ENCODE measurements around the gene AGPAT4.
"Not testable (repeated sequence)": the region's sequence is repeated elsewhere in the genome, so short reads cannot be mapped to it uniquely, and the experiment has no call there.

Gene AGPAT4

DNA sequence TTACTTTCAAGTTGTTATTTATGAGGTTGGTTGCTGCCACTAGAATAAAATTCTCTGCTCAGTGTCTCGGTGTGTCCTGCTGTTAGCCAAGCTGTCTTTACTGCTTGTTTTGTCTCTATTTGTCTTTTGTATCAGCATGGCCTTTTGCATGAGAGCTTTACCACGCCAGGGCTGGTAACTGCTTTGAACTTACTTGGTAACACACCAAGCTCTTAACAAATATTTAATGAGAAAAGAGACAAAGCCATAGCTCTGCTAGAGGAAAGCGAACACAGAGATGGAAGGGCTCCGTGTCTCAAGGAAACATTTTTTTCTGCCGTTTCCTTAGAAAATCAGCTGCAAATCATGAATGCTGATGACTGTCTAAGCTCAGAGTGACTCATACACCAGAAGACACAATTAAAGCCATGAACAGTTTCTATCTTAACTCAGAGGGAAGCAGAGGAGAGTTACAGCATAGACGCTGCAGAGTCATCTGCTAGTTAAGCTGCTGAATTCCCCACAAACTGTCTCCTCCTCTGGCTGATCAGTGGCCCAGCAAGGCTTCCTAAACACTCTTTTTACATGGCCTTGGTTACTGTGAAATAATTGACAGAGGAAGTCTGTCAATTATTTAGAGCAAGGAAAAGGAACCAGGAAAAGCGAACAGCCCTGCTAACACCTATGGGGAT is 44.8 kb downstream of the AGPAT4 start:
- no peak overlapping the region for H3K4me3 ChIP-seq (ENCODE audit: low read length)
- DNase-seq (ENCODE audit: low read depth): peak; percentile 86
- TF ChIP-seq, protein P1, sequence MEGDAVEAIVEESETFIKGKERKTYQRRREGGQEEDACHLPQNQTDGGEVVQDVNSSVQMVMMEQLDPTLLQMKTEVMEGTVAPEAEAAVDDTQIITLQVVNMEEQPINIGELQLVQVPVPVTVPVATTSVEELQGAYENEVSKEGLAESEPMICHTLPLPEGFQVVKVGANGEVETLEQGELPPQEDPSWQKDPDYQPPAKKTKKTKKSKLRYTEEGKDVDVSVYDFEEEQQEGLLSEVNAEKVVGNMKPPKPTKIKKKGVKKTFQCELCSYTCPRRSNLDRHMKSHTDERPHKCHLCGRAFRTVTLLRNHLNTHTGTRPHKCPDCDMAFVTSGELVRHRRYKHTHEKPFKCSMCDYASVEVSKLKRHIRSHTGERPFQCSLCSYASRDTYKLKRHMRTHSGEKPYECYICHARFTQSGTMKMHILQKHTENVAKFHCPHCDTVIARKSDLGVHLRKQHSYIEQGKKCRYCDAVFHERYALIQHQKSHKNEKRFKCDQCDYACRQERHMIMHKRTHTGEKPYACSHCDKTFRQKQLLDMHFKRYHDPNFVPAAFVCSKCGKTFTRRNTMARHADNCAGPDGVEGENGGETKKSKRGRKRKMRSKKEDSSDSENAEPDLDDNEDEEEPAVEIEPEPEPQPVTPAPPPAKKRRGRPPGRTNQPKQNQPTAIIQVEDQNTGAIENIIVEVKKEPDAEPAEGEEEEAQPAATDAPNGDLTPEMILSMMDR (IDR thresholded peaks at IDR 0.05; ENCODE audit: insufficient read depth, low read depth, low read length, missing control alignments): no peak

DNA sequence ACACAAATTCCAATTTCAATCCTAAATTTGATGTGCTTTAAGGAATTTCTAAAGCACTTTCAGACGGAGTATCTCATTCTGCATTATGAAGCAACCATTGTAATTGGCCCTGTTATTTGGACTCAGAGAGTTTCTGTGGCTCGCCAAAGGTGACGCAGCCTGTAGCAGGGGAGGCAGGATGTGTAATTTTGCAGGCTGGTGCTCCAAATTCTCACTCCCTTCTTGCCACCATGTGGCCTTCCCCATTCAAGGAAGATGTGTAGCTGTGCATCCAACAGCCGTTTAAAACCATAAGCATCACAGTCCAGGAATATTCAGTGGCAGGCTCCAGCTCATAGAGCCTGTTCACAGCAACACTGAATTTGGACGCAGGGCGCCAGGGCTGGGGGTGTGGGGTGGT is 45.8 kb downstream of the AGPAT4 start:
- TF ChIP-seq, protein P1 (IDR thresholded peaks at IDR 0.05; ENCODE audit: insufficient read depth, low read depth, low read length, missing control alignments): no peak
- no peak for DNase-seq (ENCODE audit: low read depth)
- H3K4me3 ChIP-seq (ENCODE audit: low read length): no peak overlapping the region

DNA sequence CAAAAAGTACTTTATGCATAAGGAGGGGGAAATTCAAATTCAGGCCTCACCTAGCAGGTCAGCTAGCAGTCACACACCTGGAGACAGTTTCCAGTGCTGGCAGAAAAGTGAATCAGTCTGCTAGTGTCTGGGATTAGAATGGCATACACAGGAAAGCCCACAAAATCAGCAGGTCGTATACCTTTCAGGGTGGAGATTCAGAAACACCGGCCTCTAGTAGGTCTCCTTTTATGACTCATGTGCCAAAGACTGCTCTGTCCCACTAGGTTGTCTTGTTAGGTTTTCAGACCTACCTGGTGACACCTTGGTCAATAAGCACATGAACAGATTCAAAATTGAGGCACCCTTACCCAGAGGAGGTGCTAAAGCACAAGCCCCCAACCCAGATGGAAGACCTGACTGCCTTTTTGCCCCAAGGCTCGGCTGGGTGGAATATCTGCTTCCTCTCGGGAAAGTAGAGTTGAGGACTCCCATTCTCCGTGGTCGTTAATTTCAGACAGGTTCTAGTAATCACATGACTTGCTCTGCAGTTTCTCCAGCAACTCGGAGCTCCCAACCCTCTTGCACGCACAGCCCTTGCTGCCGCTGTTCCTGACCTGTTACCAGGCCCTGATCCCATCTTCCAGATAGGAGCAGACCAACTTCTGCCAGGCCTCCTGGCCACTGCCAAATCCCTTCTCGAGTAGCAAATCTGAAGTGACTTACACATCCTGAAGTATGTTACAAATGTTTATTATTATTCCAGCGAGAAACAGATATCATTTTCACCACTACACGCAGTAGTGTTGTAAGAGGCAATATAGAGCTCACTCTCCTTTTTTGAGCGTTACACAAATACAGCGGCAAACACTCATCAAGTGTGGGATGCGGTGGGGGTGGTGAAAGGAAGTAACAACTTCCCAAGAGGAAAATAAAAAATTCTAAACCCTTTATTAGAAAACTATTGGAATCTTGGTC is 46.6 kb downstream of the AGPAT4 start:
- no peak for DNase-seq (ENCODE audit: low read depth)
- no peak overlapping the region for H3K4me3 ChIP-seq (ENCODE audit: low read length)
- TF ChIP-seq, protein P1 (IDR thresholded peaks at IDR 0.05; ENCODE audit: insufficient read depth, low read depth, low read length, missing control alignments): no peak

DNA sequence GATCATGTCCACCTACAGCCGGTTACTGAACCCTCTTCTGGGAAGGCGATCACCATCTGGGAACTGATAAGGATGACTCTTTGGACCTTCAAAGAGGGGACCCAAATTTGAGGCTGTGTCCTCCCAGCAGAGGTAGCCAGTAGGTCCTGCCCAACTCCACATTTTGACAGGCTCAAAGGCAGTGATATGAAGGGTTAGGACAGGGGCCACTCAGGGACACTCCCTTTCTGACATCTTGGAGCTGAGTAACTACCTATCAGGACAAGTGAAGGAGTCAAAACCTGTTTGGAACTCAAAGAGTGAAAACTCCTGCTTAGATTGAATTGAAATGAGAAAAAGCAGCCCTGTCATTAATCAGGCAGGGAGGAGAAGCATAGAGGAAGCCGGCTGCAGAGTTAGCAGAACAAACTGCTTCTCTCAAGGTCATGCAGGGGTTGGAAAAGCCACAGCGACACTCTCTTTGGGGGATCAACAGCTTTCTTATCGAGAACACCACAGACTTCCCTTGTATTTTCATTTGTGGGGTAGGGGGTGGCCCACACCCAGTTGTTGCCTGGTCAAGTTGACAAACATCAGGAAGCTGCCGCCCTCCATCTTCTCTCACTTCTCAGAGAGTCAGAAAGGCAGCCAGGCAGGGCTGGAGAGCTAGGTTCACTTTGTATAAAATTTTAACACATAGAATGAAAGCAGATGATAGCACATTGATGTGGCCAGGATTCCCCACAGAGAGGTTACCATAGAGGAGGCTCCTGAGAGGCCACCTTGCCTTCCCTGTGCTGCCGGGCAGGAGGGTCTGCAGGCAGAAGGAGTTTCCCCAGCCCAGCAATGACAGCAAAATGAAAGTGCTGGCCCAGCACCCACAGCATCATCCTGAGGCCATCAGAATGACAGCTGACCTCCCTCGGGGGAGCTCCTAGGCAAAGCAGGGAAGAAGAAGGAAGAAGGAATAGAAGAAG is 47.6 kb downstream of the AGPAT4 start:
- DNase-seq (ENCODE audit: low read depth): no peak
- H3K4me3 ChIP-seq (ENCODE audit: low read length): no peak overlapping the region
- TF ChIP-seq, protein P1 (IDR thresholded peaks at IDR 0.05; ENCODE audit: insufficient read depth, low read depth, low read length, missing control alignments): no peak

DNA sequence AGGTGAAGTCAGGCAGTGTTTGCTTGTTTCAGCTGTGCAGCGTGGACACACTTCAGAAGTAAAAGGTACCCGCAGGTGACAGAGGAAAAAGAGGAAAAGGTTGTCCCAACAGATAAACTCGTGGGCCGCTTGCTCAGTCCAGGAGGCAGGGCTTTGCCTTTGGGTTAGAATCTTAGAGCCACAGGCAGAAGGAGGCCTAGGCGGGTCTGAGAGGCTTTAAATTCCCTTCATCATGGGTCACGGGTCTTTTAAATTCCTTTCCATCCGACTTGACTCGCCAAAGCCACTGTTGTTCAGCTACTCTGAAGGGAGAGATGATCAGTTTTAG is 48.2 kb downstream of the AGPAT4 start:
- TF ChIP-seq, protein P1 (IDR thresholded peaks at IDR 0.05; ENCODE audit: insufficient read depth, low read depth, low read length, missing control alignments): no peak
- no peak for DNase-seq (ENCODE audit: low read depth)

DNA sequence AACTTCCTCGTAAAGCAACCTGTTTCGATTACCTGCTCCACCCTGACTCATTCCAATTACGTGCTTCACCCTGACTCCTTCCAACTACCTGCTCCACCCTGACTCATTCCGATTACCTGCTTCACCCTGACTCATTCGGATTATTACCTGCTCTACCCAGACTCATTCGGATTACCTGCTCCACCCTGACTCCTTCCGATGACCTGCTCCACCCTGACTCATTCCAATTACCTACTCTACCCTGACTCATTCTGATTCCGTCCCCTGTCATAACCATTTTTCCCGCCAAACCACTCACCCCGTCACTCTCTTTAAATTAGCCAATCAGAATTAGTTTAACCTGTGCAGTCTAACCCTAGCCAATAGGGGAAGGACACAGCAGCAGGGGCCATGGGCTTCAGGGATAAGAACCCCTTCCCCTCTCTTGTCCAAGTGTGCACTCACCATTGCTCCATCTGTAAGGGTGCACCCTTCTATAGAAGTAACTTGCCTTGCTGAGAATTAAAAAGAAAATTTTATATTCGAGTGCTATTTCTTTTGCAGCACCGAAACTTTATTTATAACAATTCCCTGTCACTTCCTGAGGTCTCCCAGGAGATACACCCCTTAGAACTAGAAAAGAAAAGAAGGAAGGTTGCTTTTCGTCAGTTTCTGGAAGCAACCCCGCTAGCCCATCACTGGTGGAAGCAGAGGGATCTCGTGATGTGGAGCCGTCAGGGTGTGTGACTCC is 48.7 kb downstream of the AGPAT4 start:
- peak; percentile 96 for DNase-seq (ENCODE audit: low read depth)
- H3K4me3 ChIP-seq (ENCODE audit: low read length): not testable (repeated sequence)

More for the DNA sequence above, 48.2 kb downstream of the AGPAT4 start:
- H3K4me3 ChIP-seq (ENCODE audit: low read length): no peak overlapping the region
